Astrocyte (in vitro differentiated cells and primary cell): ENCODE measurements around the gene STIM1.

Experiments
- EZH2 ChIP-seq: IDR thresholded peaks from 2 replicates; pipeline ENCODE4 v1.6.1; 2012; ENCODE audit warnings: mild to moderate bottlenecking, low read length, inconsistent platforms; ENCODE audit not compliant: insufficient read depth
- TF ChIP-seq, protein P1 (sequence below): IDR thresholded peaks from 2 replicates; pipeline ENCODE4 v1.5.1; 2011; ENCODE audit warnings: low read depth, mild to moderate bottlenecking, inconsistent platforms, low read length, moderate library complexity; ENCODE audit not compliant: insufficient read depth

DNA sequence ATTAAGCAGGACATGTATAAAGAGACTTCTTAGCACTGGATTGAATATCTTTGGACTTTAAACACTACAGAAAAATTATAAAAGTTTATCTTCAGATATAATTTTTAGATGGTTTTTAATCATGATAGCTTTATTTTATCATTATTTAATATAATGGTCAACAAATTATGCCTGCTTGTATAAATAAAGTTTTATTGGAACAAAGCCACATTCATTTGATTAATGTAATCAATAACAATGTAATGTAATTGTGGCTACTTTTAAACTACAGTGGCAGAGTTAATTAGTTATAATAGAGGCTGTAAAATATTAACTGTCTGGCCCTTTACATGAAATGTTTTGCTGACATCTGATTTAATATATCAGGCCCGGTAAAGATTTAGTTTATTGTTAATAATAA, 70.0 kb downstream of the STIM1 start:
- TF ChIP-seq, protein P1, sequence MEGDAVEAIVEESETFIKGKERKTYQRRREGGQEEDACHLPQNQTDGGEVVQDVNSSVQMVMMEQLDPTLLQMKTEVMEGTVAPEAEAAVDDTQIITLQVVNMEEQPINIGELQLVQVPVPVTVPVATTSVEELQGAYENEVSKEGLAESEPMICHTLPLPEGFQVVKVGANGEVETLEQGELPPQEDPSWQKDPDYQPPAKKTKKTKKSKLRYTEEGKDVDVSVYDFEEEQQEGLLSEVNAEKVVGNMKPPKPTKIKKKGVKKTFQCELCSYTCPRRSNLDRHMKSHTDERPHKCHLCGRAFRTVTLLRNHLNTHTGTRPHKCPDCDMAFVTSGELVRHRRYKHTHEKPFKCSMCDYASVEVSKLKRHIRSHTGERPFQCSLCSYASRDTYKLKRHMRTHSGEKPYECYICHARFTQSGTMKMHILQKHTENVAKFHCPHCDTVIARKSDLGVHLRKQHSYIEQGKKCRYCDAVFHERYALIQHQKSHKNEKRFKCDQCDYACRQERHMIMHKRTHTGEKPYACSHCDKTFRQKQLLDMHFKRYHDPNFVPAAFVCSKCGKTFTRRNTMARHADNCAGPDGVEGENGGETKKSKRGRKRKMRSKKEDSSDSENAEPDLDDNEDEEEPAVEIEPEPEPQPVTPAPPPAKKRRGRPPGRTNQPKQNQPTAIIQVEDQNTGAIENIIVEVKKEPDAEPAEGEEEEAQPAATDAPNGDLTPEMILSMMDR: no peak
- TF ChIP-seq EZH2: no peak
